NCI-H345 treated with DMSO at 0.1 percent for 48 hours (cell line): ENCODE measurements around the gene JPH2.

ENCODE experiments used
- DNase-seq: peaks from one replicate; lab custom pipeline; 2025; ENCODE audit not compliant: unreplicated experiment; lab: John Stamatoyannopoulos, UW

JPH2 gene

DNA sequence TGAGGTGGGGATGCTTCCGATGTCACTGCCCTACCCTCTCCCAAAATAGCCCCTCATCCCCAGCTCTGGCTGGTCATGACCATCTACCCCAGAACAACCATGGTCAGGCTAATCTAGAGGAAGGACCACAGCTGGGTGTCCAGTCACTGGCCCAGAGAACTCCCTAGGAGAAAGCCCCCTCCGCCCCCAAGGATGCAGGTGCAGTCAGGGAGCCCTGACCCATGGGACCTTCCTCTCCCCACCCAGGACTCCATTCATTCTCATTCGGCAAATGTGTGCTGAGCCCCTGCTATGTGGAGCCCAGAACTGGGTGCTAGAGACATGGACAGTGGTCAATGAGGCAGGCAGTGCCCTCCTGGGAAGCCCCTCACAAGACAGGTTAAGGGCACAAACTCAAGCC lies 60.5 kb downstream of the JPH2 start:
- no peak for DNase-seq

GRCh38 chr20:44125332-44126127 lies 61.5 kb downstream of the JPH2 start:
- DNase-seq: no peak

DNA sequence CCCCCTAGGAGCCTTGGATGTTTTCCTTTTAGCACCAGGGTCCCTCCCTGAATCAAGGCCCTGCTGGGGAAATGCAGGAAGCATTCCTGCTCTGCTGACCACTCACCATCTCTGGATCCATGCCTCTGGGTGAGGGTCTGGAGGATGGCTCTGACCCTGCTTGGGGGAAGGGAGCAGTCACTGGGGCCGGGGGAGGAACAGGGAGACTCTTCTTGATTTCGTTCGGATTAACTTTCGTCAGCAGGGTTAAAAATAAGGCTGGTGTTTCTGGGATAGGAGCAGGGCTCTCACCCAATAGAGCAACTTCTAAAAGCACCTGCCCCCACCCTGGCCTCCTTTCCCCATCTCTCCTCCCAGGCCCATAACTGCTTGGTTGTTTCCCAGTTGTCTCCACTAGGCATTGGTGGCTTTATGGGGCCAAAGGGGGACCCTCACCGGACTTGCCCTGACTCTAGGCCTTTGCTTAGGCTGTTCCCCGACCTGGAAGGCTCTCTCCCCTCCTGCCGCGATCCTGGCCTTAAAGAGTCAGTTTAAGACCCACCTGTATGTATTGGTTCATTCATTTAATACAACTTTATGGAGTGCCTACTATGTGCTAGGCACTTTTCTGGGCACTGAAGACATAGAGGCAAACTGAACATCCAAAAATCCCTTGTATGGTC lies 63.0 kb downstream of the JPH2 start:
- DNase-seq: no peak

DNA sequence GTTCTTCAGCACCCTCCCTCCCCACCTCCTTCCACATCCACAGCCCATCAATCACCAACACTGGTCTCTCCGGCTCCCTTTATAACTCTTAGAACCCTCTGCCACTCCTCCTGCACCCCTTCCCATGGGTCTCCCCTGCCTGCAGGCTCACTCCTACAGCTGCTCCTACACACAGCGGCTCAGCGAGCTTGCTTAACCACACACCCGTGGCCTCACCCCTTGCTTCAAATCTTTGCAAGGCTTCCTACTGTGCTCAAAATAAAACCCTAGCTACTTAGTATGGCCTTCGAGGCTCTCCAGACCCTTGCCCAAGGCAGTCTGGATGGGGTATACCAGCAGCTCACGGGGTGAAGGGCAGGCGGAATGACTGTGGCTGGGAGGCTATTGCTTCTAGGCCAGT lies 63.7 kb downstream of the JPH2 start:
- DNase-seq: no peak

- DNase-seq: no peak
These were observed 66.1 kb downstream of the JPH2 start for GRCh38 chr20:44120676-44121425.

DNA sequence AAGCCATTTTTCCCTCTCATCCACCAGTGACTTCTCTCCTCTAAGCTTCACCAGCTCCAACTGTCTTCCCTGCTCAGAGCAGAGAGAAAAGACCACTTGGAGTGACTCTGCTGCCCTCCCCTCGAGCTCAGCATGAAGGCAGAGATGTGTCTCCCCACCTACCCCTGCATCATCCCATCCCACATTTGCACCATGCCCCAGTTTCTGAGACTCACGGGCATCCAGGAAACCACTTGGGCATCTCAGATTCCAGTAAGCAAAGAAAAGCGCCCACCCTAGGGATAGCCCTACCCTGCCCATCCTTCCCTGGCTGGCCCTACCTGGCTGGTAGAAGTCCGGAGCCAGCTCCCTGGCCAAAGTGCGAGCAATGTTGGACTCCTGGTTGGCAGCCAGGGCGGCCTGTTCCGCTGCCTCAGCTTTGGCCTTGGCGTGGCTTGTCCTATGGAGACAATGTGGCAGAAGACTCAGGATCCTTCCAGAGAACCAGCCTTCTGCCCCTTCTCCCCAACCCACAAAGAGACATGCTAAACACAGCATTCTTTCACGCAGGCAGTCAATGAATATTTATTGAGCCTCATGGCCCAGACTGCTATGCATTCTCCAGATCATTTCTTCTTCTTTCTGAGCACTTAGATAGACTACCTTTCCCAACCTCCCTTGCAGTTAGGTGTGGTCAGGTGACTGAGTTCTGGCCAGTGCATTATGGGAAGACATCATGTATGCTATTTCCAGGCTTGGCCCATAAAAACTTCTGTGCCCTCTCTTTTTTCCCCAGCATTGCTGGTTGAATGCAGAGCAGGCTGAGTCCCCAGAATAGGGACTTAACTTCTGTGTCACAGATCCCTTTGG lies 68.6 kb downstream of the JPH2 start:
- no peak for DNase-seq

- no peak for DNase-seq
These were observed 69.4 kb downstream of the JPH2 start for GRCh38 chr20:44117296-44118184.

DNA sequence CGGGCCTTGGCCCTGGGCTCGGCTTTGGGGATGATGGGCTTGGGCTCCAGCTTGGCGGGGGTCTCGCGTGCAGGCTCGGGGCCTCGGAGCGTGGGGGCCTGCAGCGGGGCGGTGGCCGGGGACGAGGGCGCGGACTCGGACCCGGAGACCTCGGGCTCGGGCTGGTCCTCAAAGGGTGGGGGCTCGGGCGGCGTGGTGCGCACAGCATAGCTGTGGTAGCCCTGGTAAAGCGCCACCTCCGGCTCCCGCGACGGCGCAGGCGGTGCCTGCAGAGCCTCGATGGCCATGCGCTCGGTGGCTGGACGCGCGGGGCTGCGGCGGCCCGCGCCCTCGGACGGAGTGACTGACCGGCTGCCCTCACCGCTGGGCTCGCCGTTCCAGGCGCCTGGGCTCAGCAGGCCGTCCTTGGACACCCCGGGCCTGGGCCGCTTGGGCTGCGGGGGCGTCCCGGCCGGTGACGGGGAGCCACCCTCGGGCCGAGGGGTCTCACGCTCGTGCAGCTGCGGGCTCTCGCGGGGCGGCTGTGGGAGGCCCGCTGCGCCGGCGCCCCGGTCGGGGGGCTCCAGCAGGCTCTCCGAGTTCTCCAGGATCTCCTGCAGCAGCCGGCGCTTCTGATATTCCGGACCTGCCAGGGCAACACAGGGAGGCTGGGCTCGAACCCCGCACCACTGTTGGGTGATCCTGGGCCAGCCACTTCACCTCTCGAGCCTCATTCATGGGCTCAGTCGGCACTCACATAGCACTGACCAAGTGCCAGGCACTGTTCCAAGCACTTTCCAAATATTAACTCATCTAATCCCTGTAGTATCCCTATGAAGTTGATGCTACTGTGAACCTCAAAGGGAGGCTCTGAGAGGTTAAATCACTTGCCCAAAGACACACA lies 71.0 kb downstream of the JPH2 start:
- no peak for DNase-seq

DNA sequence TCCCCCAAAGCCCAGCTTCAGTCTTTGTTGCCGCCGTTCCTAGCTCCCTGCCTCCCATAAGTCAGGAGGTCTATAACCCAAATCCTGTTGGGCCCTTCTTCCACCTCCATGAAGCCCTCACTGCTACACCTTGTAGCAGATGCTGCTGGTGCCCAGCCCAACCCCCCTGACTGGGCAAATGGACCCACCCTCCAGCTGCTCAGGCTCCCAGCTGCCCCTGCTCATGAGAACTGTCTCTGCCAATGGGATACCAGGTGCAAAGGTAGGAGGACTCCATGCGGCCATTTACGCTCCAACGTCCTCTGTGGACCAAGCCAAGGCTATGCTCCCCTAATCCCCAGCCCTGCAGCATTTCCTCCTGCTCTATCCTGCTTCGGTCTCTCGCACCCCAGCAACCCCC lies 71.8 kb downstream of the JPH2 start:
- DNase-seq: no peak

DNA sequence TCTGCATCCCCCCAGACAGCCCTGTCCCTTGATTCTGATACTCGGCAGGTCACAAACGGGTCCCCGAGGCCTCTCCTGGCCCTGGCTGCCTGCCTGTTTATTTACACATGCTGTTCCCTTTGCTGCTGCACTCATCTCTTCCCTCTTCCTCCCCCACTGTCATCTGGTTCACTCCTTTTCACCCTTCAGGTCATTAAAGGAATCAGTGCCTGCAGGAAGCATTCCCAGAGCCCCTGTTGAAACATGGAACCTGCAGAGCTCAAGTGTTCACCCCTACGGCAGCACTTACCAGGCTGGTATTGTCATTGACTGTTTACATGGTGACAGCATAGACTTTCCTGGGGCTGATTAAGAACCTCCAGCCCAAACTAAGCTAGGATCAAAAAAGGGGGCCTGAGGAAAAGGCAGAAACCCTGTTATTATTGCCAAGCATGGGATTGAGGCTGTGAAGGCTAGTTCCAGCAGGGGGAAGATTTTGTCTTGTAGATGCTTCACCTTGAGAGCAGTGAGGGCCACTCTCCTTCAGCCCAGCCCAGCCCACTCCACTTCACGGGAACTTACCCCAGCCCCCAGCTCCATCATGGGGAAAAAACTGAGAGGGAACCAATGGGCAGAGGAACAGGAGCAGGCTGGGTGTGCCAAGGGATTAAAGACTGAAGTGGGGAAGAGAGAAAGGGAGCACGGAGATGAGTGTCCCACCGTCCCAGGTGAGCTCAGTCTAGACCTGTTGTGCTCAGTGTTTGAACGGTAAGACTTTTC lies 73.2 kb downstream of the JPH2 start:
- DNase-seq: peak; percentile 89

DNA sequence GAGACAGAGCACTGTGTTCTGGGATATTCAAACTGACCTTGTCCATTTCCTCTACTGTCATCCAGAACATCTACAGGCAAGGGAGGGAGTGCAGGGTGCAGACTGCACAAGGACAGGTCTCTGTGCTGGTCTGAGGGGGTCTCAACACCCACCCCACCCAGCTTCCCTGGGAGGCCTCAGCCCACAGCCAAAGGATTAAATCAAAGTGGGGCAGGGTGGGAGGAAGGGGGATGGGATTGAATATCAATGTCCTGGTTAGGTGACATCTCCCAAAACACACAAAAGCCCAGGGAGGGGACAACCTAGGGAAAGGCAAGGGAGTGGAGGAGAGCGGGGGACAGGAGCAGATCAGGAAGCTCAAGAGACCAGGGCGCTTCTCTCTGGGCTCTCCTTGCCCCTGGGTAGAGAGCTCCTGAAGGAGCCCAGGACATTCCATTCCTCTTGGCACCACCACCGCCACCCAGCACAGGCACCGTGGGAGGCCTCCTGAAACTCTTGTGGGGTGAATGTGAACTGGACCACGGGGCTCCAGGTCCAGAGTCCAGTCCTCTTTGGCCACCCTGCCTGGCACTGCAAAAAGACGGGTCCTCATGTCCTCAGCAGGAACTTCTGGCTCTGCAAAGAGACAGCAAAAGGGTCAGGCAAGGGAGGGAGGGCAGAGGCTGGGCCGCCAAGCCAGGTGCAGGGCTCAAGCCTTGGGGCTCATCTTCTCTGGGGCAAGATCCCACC lies 73.9 kb downstream of the JPH2 start:
- no peak for DNase-seq

GRCh38 chr20:44112456-44112855 lies 74.5 kb downstream of the JPH2 start:
- DNase-seq: no peak

- DNase-seq: no peak
These were observed 75.2 kb downstream of the JPH2 start for GRCh38 chr20:44111712-44112335.

GRCh38 chr20:44110816-44111568 lies 76.0 kb downstream of the JPH2 start:
- no peak for DNase-seq

DNA sequence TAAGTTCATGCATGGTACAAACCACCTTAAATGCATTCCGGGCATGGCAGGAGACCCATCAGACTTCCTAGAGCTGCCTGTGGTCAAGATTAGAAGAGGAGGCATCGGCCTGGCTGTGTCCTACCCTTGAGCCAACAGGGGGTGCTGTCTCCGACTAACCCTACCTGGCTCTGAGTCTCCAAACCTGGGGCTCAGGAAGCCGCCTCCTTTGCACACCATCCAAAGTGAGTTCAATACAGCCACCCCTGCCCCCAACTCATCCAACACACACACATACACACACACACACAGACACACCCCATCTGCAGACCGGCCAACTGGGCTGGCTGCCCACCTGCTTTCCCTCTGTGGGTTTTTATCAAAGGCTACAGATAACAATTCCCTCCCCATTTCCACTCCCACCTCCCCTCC lies 77.0 kb downstream of the JPH2 start:
- no peak for DNase-seq

DNA sequence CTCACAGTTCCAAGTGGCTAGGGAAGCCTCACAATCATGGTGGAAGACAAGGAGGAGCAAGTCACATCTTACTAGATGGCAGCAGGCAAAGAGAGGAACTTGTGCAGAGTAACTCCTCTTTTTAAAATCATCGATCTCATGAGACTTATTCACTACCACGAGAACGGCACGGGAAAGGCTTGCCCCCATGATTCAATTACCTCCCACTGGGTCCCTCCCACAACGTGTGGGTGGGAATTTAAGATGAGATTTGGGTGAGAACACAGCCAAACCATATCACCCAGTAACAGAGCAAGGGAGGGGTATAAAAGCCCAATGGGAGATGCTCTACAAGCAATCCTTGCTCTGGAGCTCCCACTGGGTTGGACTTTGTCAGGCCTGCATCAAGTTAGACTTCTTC lies 80.4 kb downstream of the JPH2 start:
- DNase-seq: no peak
